Lower leg skin (tissue), 3 donors: ENCODE results near the gene SH3RF3.

Experiments
- POLR2A ChIP-seq, 2 donors: fragments of 450-650 bp; IDR thresholded peaks; one replicate each; pipeline ENCODE4 v1.6.1; 2016 to 2017; ENCODE audit warnings: antibody characterized with exemption in 2 of 2, mild to moderate bottlenecking in 1 of 2, moderate library complexity in 1 of 2
- TF ChIP-seq, protein P1 (sequence below), 3 donors: fragments of 450-650 bp; IDR thresholded peaks; one replicate each; pipeline ENCODE4 v1.5.1; 2016; ENCODE audit warnings: antibody characterized with exemption in 3 of 3, mild to moderate bottlenecking in 3 of 3, moderate library complexity in 2 of 3

DNA sequence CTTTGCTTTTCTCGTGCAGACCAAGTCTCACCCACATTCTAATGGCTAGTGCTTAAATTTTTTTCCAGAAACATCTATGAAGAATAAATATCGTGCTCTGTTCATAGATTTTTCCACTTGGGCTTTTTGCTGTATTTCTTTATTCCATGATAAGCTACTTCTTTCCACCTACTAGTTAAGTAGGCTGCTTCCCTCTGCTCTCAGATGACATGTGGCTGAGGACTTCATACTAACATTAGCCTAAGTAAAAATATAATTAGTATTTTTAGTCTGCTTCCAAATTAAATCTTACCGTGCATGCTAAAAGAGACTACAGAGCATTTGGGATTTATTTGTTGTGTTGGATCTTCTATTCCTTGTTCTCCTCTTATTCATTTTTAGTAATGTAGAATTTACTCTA, 102.4 kb downstream of the SH3RF3 start:
- TF ChIP-seq, protein P1, sequence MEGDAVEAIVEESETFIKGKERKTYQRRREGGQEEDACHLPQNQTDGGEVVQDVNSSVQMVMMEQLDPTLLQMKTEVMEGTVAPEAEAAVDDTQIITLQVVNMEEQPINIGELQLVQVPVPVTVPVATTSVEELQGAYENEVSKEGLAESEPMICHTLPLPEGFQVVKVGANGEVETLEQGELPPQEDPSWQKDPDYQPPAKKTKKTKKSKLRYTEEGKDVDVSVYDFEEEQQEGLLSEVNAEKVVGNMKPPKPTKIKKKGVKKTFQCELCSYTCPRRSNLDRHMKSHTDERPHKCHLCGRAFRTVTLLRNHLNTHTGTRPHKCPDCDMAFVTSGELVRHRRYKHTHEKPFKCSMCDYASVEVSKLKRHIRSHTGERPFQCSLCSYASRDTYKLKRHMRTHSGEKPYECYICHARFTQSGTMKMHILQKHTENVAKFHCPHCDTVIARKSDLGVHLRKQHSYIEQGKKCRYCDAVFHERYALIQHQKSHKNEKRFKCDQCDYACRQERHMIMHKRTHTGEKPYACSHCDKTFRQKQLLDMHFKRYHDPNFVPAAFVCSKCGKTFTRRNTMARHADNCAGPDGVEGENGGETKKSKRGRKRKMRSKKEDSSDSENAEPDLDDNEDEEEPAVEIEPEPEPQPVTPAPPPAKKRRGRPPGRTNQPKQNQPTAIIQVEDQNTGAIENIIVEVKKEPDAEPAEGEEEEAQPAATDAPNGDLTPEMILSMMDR (IDR thresholded peaks at IDR 0.05) = no peak
- TF ChIP-seq POLR2A (IDR thresholded peaks at IDR 0.05) = no peak
